SK-N-SH treated with all-trans-retinoic acid at 6 μM for 48 hours (cell line): ENCODE results near the gene OBSL1.

Experiments
- ATAC-seq: fragments of 200-7000 bp; cut with Tn5 transposase; 3 replicates; pipeline ENCODE4 v1.9.1; 2020; ENCODE audit warnings: mild to moderate bottlenecking, moderate library complexity
- ARNTL ChIP-seq: fragments of 450-650 bp; formaldehyde crosslinking; IDR thresholded peaks from 2 replicates; pipeline ENCODE4 v1.5.0; 2020; ENCODE audit warnings: low read depth, mild to moderate bottlenecking, moderate library complexity, borderline replicate concordance
- BACH2 ChIP-seq: fragments of 250-450 bp; sonication (Bioruptor Pico); IDR thresholded peaks from 2 replicates; pipeline ENCODE4 v1.9.0; 2021; ENCODE audit warnings: mild to moderate bottlenecking, borderline replicate concordance
- CSDC2 ChIP-seq: fragments of 250-450 bp; sonication (Bioruptor Pico); IDR thresholded peaks from 2 replicates; pipeline ENCODE4 v1.5.0; 2020; ENCODE audit warnings: mild to moderate bottlenecking, moderate library complexity
- ESRRG ChIP-seq: fragments of 250-450 bp; sonication (Bioruptor Pico); IDR thresholded peaks from 2 replicates; pipeline ENCODE4 v1.6.1; 2021; ENCODE audit warnings: mild to moderate bottlenecking
- GLIS3 ChIP-seq: fragments of 250-450 bp; sonication (Bioruptor Pico); IDR thresholded peaks from 2 replicates; pipeline ENCODE4 v1.5.0; 2020; ENCODE audit warnings: mild to moderate bottlenecking, moderate library complexity
- ISL1 ChIP-seq: fragments of 250-450 bp; sonication (Bioruptor Pico); IDR thresholded peaks from 2 replicates; pipeline ENCODE4 v2.1.2; 2022; ENCODE audit warnings: mild to moderate bottlenecking, moderate library complexity
- PPARA ChIP-seq: fragments of 250-450 bp; sonication (Bioruptor Pico); IDR thresholded peaks from 2 replicates; pipeline ENCODE4 v1.5.0; 2020; ENCODE audit warnings: mild to moderate bottlenecking, borderline replicate concordance
- SNAI2 ChIP-seq: fragments of 250-450 bp; sonication (Bioruptor Pico); IDR thresholded peaks from 2 replicates; pipeline ENCODE4 v1.5.0; 2020; ENCODE audit warnings: mild to moderate bottlenecking, moderate library complexity
- TCF4 ChIP-seq: fragments of 250-450 bp; sonication (Bioruptor Pico); IDR thresholded peaks from 2 replicates; pipeline ENCODE4 v1.8.0; 2021; ENCODE audit warnings: mild to moderate bottlenecking, moderate library complexity, borderline replicate concordance
- TOX ChIP-seq: fragments of 250-450 bp; sonication (Bioruptor Pico); IDR thresholded peaks from 2 replicates; pipeline ENCODE4 v1.8.0; 2021; ENCODE audit warnings: mild to moderate bottlenecking, moderate library complexity, borderline replicate concordance
- ZC3H10 ChIP-seq: fragments of 250-450 bp; sonication (Bioruptor Pico); IDR thresholded peaks from 2 replicates; pipeline ENCODE4 v1.5.1; 2021; ENCODE audit warnings: mild to moderate bottlenecking, moderate library complexity
- ZFP3 ChIP-seq: fragments of 250-450 bp; sonication (Bioruptor Pico); IDR thresholded peaks from 2 replicates; pipeline ENCODE4 v1.5.0; 2020; ENCODE audit warnings: mild to moderate bottlenecking, moderate library complexity
- ZNF565 ChIP-seq: fragments of 450-650 bp; formaldehyde crosslinking; conservative IDR thresholded peaks from 2 replicates; pipeline ENCODE4 v1.5.0; 2020; ENCODE audit warnings: low read depth, mild to moderate bottlenecking, moderate library complexity
- ZNF8 ChIP-seq: fragments of 450-650 bp; formaldehyde crosslinking; IDR thresholded peaks from 2 replicates; pipeline ENCODE4 v1.5.0; 2020; ENCODE audit warnings: mild to moderate bottlenecking, moderate library complexity
- TF ChIP-seq, protein P1 (sequence below): fragments of 250-450 bp; sonication (Bioruptor Pico); IDR thresholded peaks from 2 replicates; pipeline ENCODE4 v1.5.1; 2021; ENCODE audit warnings: mild to moderate bottlenecking, moderate library complexity
- TF ChIP-seq, protein P2 (sequence below): fragments of 250-450 bp; sonication (Bioruptor Pico); IDR thresholded peaks from 2 replicates; pipeline ENCODE4 v1.5.1; 2020; ENCODE audit warnings: low read depth, mild to moderate bottlenecking, moderate library complexity
- TF ChIP-seq, protein P3 (sequence below): fragments of 250-450 bp; sonication (Bioruptor Pico); IDR thresholded peaks from 2 replicates; pipeline ENCODE4 v1.8.0; 2021; ENCODE audit warnings: low read depth, mild to moderate bottlenecking, moderate library complexity, borderline replicate concordance
- TF ChIP-seq, protein P4 (sequence below): fragments of 250-450 bp; sonication (Bioruptor Pico); IDR thresholded peaks from 2 replicates; pipeline ENCODE4 v1.8.0; 2020; ENCODE audit warnings: mild to moderate bottlenecking, moderate library complexity, borderline replicate concordance

The OBSL1 gene

DNA sequence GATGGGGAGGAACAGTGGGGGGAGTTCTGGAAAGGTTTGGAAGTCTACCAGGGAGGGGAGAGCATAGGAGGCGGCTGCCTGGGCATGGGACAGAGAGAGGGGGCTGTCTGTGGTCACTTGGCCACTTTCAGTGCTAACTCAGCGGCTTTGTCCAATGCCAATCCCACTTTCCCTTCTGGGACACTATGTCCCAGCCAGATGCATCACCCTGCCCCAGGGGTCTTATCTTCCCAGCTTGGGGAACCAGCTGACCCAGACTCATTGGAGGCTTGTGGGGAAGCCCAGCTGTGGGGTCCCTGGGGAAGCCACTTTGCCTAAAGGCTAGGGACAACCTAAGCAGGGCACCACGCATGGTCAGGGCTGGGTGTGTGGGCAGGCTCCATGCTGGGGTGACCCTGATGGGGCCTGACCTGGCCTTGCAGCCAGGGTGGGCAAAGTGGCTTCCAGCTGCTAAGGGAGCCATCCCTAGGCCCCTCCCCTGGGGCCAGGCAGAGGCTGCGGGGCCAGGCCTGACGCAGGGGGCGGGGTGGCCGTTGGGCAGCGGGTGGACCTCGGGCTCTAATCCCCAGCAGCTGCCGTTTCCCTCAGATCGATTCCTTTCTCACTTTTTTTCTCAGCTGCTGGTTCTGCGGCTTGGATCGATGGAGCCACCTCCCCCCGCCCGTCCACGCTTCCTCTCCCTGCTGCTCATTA, 58.7 kb downstream of the OBSL1 start:
- ATAC-seq = no peak
- TF ChIP-seq ZFP3 (CRISPR knock-in tag) = no peak
- TF ChIP-seq, protein P1, sequence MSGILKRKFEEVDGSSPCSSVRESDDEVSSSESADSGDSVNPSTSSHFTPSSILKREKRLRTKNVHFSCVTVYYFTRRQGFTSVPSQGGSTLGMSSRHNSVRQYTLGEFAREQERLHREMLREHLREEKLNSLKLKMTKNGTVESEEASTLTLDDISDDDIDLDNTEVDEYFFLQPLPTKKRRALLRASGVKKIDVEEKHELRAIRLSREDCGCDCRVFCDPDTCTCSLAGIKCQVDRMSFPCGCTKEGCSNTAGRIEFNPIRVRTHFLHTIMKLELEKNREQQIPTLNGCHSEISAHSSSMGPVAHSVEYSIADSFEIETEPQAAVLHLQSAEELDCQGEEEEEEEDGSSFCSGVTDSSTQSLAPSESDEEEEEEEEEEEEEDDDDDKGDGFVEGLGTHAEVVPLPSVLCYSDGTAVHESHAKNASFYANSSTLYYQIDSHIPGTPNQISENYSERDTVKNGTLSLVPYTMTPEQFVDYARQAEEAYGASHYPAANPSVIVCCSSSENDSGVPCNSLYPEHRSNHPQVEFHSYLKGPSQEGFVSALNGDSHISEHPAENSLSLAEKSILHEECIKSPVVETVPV (CRISPR knock-in tag) = no peak

DNA sequence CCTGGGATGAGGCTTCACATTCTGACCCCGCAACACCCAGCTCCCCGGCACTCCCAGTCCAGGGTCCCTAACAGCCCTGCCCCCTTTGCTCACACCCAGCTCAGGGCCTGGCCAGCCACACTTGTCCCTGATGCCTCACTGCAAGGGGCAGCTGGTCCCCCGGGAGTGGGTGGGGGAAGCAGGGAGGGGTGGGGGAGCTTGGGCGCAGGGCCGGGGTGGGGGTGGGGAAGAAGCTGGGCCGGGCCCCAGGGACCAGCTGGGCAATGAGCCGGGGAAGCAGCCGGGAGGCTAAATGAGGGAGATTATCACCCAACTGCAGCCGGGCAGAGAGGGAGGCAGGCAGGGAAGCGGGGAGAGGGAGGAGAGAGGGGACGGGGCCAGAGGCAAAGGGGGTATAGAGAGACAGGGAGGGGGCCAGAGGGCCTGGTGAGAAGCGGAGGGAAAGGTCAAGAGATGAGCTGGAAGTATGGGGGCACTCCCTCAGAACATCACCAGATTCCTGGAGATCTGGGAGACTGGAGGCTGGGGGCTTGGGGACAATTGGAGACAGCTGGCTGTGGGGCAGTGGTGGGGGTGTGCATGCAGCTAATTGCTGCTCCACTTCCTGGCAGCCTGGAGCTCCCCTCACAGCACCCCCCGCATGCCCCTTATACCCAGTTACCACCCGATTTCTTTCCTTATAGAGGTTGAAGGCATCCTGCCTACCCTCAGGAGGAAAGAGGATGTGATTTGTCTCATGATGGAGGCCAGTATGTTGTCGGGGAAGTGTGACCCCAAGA, 59.6 kb downstream of the OBSL1 start:
- ATAC-seq = no peak
- TF ChIP-seq ZC3H10 (CRISPR knock-in tag) (no peak), TCF4 (CRISPR knock-in tag) (peak; percentile 11; the same call in 1 of the 2 replicates)

DNA sequence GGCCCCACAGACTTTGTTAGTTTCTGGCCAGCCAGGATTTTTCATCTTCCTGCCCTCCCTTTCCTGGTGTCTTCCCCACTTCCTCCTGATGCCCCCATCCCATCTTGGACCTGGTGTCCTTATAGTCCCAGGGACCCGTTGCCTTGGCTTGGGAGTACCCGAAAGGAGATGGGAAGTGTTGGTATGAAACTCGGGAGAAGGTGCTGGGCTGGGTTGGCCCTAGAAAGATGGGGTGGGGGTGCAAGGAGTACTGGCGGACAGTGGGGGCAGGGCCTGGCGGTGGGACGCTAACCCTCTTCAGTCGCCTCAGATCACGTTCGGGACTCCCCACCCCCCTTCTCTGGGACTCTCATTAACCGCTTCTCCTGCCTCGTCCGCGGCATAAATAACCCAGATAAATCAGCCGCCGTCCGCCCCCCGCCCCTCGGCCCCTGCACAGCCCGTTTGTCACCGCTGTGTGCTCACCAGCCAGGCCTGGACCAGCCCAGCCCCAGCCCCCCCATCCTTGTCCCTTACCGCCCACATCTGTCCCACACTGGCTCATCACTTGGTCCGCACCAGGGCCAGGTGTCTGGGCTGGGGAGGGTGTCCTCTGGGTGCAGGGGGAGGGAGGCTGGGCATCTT, 60.7 kb downstream of the OBSL1 start:
- no peak for ATAC-seq
- TF ChIP-seq, protein P2, sequence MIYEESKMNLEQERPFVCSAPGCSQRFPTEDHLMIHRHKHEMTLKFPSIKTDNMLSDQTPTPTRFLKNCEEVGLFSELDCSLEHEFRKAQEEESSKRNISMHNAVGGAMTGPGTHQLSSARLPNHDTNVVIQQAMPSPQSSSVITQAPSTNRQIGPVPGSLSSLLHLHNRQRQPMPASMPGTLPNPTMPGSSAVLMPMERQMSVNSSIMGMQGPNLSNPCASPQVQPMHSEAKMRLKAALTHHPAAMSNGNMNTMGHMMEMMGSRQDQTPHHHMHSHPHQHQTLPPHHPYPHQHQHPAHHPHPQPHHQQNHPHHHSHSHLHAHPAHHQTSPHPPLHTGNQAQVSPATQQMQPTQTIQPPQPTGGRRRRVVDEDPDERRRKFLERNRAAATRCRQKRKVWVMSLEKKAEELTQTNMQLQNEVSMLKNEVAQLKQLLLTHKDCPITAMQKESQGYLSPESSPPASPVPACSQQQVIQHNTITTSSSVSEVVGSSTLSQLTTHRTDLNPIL (CRISPR knock-in tag) = no peak
- TF ChIP-seq, protein P3, sequence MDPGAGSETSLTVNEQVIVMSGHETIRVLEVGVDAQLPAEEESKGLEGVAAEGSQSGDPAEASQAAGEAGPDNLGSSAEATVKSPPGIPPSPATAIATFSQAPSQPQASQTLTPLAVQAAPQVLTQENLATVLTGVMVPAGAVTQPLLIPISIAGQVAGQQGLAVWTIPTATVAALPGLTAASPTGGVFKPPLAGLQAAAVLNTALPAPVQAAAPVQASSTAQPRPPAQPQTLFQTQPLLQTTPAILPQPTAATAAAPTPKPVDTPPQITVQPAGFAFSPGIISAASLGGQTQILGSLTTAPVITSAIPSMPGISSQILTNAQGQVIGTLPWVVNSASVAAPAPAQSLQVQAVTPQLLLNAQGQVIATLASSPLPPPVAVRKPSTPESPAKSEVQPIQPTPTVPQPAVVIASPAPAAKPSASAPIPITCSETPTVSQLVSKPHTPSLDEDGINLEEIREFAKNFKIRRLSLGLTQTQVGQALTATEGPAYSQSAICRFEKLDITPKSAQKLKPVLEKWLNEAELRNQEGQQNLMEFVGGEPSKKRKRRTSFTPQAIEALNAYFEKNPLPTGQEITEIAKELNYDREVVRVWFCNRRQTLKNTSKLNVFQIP (CRISPR knock-in tag) = no peak

DNA sequence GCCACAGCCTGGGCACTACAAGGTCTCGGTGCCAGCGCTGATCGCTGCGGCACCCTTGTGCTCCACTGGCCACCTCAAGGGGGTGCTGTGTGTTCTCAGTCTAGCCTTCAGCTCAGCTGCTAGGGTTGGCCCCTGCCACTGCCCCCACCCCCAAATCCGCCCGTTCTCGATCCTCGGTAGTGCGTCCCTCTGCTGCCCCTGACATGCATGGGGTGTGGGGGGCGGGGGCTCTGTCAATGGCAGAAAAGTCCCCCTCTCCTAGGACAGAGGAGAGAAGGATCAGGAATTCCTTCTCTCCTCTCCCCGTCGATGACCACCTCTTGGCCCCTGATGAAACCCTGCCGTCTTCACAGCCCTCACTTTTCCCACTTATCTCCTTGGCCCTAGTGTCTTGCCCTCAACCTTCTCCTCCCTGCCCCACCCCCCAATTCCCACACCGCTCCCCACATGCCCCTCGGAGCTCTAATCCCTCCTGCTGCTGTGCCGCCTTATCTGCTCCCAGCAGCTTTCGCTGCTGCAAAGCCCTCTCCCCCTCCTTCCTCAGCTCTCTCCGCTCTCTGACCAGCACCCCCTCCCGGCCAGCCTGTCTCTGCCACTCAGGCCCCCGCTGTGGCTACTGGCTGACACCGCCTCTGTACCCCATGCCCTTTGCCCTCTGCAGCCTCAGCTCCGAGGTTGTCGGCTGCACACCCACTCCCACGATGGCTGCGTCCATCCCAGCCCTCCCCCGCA, 61.4 kb downstream of the OBSL1 start:
- TF ChIP-seq PPARA (CRISPR knock-in tag) = no peak
- TF ChIP-seq, protein P3 (CRISPR knock-in tag) = no peak
- TF ChIP-seq SNAI2 = no peak
- TF ChIP-seq ZNF565 (CRISPR knock-in tag) = no peak
- no peak for TF ChIP-seq ARNTL
- TF ChIP-seq ZFP3 (CRISPR knock-in tag) = no peak
- TF ChIP-seq, protein P4, sequence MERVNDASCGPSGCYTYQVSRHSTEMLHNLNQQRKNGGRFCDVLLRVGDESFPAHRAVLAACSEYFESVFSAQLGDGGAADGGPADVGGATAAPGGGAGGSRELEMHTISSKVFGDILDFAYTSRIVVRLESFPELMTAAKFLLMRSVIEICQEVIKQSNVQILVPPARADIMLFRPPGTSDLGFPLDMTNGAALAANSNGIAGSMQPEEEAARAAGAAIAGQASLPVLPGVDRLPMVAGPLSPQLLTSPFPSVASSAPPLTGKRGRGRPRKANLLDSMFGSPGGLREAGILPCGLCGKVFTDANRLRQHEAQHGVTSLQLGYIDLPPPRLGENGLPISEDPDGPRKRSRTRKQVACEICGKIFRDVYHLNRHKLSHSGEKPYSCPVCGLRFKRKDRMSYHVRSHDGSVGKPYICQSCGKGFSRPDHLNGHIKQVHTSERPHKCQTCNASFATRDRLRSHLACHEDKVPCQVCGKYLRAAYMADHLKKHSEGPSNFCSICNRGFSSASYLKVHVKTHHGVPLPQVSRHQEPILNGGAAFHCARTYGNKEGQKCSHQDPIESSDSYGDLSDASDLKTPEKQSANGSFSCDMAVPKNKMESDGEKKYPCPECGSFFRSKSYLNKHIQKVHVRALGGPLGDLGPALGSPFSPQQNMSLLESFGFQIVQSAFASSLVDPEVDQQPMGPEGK = no peak
- TF ChIP-seq, protein P2 (CRISPR knock-in tag) = no peak
- TF ChIP-seq ESRRG (CRISPR knock-in tag) = no peak
- TF ChIP-seq CSDC2 = no peak
- TF ChIP-seq, protein P1 (CRISPR knock-in tag) = no peak
- no peak for TF ChIP-seq BACH2 (CRISPR knock-in tag)
- no peak for TF ChIP-seq ISL1
- TF ChIP-seq ZNF8 (CRISPR knock-in tag) = no peak
- TF ChIP-seq GLIS3 = no peak
- TF ChIP-seq TOX (CRISPR knock-in tag) = no peak
- no peak for TF ChIP-seq ZC3H10 (CRISPR knock-in tag)
- peak; percentile 88 for ATAC-seq
